Activated naive CD8-positive, alpha-beta T cell treated with anti-CD3 and anti-CD28 coated beads, Interleukin-2, amount 50 U/mL, for 24 hours (primary cell): ENCODE data around the gene TPPP3.
"Not testable (repeated sequence)": the region's sequence is repeated elsewhere in the genome, so short reads cannot be mapped to it uniquely, and the experiment has no call there.

Experiments
- ATAC-seq: fragments of 150-1000 bp; cut with Tn5 transposase; one replicate; pipeline ENCODE4 v1.10.0; 2021
- DNase-seq: peaks from one replicate; pipeline ENCODE4 v3.0.0; 2021
- H3K27ac Mint-ChIP-seq: one replicate; pipeline ENCODE4 v1.8.0; 2021; ENCODE audit warnings: mild to moderate bottlenecking, mixed read lengths
- H3K27me3 Mint-ChIP-seq: one replicate; pipeline ENCODE4 v1.8.0; 2021; ENCODE audit warnings: mixed read lengths
- H3K36me3 Mint-ChIP-seq: one replicate; pipeline ENCODE4 v1.8.0; 2021; ENCODE audit warnings: low read depth, mixed read lengths
- H3K4me1 Mint-ChIP-seq: one replicate; pipeline ENCODE4 v1.8.0; 2021; ENCODE audit warnings: mixed read lengths
- H3K4me3 Mint-ChIP-seq: one replicate; pipeline ENCODE4 v1.8.0; 2021; ENCODE audit warnings: mild to moderate bottlenecking, moderate library complexity, mixed read lengths
- H3K9me3 Mint-ChIP-seq: one replicate; pipeline ENCODE4 v1.8.0; 2021; ENCODE audit warnings: mixed read lengths

TPPP3 gene

GRCh38 chr16:67370661-67371060, 22.6 kb downstream of the TPPP3 start:
- H3K4me1 Mint-ChIP-seq = peaks cover 2% of the 10 kb centered on the region
- no peaks in the 10 kb centered on the region for H3K36me3 Mint-ChIP-seq

GRCh38 chr16:67364600-67365235, 28.6 kb downstream of the TPPP3 start:
- H3K9me3 Mint-ChIP-seq = no peaks in the 10 kb centered on the region
- H3K27me3 Mint-ChIP-seq = no peaks in the 10 kb centered on the region
- H3K4me1 Mint-ChIP-seq = peaks cover 7% of the 10 kb centered on the region
- H3K27ac Mint-ChIP-seq = no peak overlapping the region
- no peak overlapping the region for H3K4me3 Mint-ChIP-seq
- ATAC-seq (no peak), DNase-seq (no peak)
- H3K36me3 Mint-ChIP-seq = no peaks in the 10 kb centered on the region

More at GRCh38 chr16:67370661-67371060, 22.6 kb downstream of the TPPP3 start:
- Mint-ChIP-seq H3K27me3 (peaks cover 6% of the 10 kb centered on the region), H3K27ac (no peak overlapping the region), H3K9me3 (no peaks in the 10 kb centered on the region), H3K4me3 (no peak overlapping the region)
- ATAC-seq (no peak), DNase-seq (no peak)

- Mint-ChIP-seq H3K27ac (no peak overlapping the region), H3K9me3 (no peaks in the 10 kb centered on the region), H3K27me3 (peaks cover under 1% of the 10 kb centered on the region), H3K4me1 (peaks cover 7% of the 10 kb centered on the region), H3K4me3 (no peak overlapping the region), H3K36me3 (no peaks in the 10 kb centered on the region)
- DNase-seq (no peak), ATAC-seq (no peak)
Observed at GRCh38 chr16:67361038-67361437, 32.3 kb downstream of the TPPP3 start.

DNA sequence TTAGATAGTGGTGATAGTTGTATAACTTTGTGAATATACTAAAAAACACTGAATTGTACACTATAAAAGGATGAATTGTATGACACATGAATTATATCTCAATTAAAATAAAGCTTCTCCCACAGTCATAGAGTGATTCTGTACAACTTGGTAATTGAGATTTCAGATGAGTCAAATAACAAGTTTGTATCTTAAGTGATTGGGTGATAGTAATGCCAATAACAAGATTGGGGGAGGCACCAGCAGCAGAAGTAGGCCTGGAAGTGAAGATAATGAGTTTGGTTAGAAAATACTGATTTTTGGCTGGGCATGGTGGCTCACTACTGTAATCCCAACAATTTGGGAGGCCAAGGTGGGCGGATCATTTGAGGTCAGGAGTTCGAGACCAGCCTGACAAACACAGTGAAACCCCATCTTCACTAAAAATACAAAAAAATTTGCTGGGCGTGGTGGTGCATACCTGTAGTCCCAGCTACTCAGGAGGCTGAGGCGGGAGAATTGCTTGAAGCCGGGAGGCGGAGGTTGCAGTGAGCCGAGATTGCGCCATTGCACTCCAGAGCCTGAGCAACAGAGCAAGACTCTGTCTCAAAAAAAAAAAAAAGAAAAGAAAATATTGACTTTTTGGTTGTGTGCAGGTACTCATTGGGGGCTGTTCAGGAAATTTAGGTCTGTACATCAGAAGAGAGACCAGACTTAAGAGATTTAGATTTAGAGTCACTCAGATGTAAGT, 33.6 kb downstream of the TPPP3 start:
- H3K4me1 Mint-ChIP-seq, H3K9me3 Mint-ChIP-seq, H3K27me3 Mint-ChIP-seq, H3K36me3 Mint-ChIP-seq, ATAC-seq, H3K4me3 Mint-ChIP-seq, DNase-seq, H3K27ac Mint-ChIP-seq: not testable (repeated sequence)

GRCh38 chr16:67357561-67357960, 35.7 kb downstream of the TPPP3 start:
- peaks cover 7% of the 10 kb centered on the region for H3K27me3 Mint-ChIP-seq
- no peak for DNase-seq

DNA sequence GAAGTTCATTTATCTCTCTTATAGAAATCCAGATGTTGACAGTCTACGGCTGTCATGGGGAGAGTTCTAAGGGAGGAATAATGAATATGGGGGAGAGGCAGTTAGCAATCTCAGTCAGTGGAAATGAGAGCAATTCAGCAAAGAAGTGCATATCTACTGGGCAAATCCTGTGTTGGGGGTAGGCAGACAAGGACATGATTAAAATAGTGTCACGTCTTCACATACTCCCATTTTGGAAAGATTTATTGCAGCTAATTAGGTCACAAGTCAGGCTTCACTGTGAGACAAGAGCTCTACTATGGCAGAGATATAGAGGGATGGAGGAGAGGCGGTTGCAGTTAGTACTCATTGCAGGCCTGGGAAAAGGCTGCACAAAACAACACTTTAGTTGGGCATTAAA, 36.9 kb downstream of the TPPP3 start:
- DNase-seq (no peak), ATAC-seq (no peak)
- Mint-ChIP-seq H3K36me3 (no peaks in the 10 kb centered on the region), H3K9me3 (no peaks in the 10 kb centered on the region), H3K4me1 (no peaks in the 10 kb centered on the region), H3K4me3 (no peak overlapping the region), H3K27me3 (peaks cover 7% of the 10 kb centered on the region), H3K27ac (no peak overlapping the region)

More at GRCh38 chr16:67357561-67357960, 35.7 kb downstream of the TPPP3 start:
- Mint-ChIP-seq H3K9me3 (no peaks in the 10 kb centered on the region), H3K4me3 (no peak overlapping the region), H3K4me1 (no peaks in the 10 kb centered on the region), H3K27ac (no peak overlapping the region), H3K36me3 (no peaks in the 10 kb centered on the region)
- ATAC-seq = no peak

- DNase-seq, ATAC-seq, H3K4me1 Mint-ChIP-seq, H3K9me3 Mint-ChIP-seq, H3K36me3 Mint-ChIP-seq, H3K27ac Mint-ChIP-seq, H3K27me3 Mint-ChIP-seq, H3K4me3 Mint-ChIP-seq: not testable (repeated sequence)
Observed at GRCh38 chr16:67352463-67352862, 40.8 kb downstream of the TPPP3 start.

GRCh38 chr16:67350324-67350723, 43.0 kb downstream of the TPPP3 start:
- no peak for DNase-seq
- no peaks in the 10 kb centered on the region for H3K4me1 Mint-ChIP-seq
- H3K36me3 Mint-ChIP-seq = no peaks in the 10 kb centered on the region
- H3K4me3 Mint-ChIP-seq = no peak overlapping the region
- H3K27ac Mint-ChIP-seq = no peak overlapping the region
- ATAC-seq = no peak
- H3K9me3 Mint-ChIP-seq = no peaks in the 10 kb centered on the region
- H3K27me3 Mint-ChIP-seq = peaks cover 3% of the 10 kb centered on the region

DNA sequence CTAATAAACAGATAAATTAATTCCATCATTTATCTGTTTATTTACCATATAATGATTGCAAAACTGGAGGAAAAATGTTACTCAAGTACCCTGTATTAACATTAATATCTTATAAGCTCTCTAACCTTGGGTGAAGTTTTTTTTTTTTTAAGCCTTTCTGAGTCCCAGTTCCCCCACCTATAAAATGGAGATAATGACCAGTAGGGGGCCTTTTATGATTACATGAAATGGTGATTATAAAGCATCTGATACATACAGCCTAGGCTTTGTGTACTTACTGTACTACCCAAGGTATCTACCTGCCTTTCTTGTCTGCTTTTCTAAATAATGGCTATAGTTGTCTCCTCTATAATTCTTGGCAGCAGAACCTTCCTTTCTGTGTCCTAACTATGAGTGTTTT, 44.1 kb downstream of the TPPP3 start:
- Mint-ChIP-seq H3K9me3 (no peaks in the 10 kb centered on the region), H3K27ac (no peak overlapping the region), H3K27me3 (peaks cover 2% of the 10 kb centered on the region), H3K36me3 (no peaks in the 10 kb centered on the region), H3K4me1 (no peaks in the 10 kb centered on the region), H3K4me3 (no peak overlapping the region)
- ATAC-seq (peak; percentile 61), DNase-seq (no peak)

- no peaks in the 10 kb centered on the region for H3K4me1 Mint-ChIP-seq
Observed at GRCh38 chr16:67346341-67346740, 47.0 kb downstream of the TPPP3 start.

DNA sequence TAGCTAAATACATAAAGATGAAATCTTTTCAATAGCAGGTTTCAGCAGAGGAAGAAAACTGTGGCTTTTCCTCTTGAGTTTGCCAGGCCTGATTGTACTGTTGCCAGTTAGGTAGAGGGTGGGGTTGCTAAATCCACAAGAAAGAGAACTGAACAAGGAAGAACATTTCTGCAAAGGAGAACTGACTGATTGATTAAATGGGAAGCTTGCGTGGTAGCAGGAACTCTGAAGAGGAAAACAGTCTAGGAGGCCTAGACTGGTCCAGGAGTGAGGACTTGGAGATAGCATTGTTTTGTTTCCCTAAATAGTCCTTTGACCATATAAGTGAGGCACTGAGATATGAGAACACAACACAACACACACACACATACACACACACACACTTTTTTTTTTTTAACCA, 47.9 kb downstream of the TPPP3 start:
- ATAC-seq = no peak
- Mint-ChIP-seq H3K27ac (no peak overlapping the region), H3K4me3 (no peak overlapping the region), H3K4me1 (no peaks in the 10 kb centered on the region), H3K9me3 (no peaks in the 10 kb centered on the region), H3K36me3 (no peaks in the 10 kb centered on the region), H3K27me3 (peaks cover 6% of the 10 kb centered on the region)
- DNase-seq = no peak

More at GRCh38 chr16:67346341-67346740, 47.0 kb downstream of the TPPP3 start:
- H3K9me3 Mint-ChIP-seq = no peaks in the 10 kb centered on the region
- no peak overlapping the region for H3K27ac Mint-ChIP-seq
- no peak overlapping the region for H3K4me3 Mint-ChIP-seq
- ATAC-seq (no peak), DNase-seq (no peak)
- no peaks in the 10 kb centered on the region for H3K36me3 Mint-ChIP-seq
- H3K27me3 Mint-ChIP-seq = peaks cover 6% of the 10 kb centered on the region

DNA sequence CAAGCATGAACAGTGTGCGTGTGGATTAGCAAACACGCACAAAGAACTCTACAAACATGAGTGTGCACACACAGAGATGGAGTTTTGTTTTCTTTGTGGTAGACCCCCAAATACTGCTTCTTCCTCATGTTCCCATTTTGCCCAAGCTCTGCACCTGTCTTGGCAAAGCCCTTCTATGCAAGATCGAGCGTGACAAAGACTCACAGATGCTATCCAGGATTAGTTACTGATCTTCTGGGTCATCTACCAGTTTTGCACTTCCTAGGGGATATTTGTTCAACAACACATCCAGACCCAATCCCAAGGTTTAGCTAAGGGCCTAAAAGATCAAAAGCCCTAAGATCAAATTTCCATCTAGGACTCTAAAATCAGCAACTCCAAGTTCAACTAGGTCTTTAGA, 50.7 kb downstream of the TPPP3 start:
- Mint-ChIP-seq H3K9me3 (no peaks in the 10 kb centered on the region), H3K4me3 (no peak overlapping the region), H3K36me3 (no peaks in the 10 kb centered on the region), H3K27ac (no peak overlapping the region), H3K27me3 (peaks cover 11% of the 10 kb centered on the region), H3K4me1 (no peaks in the 10 kb centered on the region)
- ATAC-seq (no peak), DNase-seq (no peak)

GRCh38 chr16:67341250-67341649, 52.0 kb downstream of the TPPP3 start:
- ATAC-seq (no peak), DNase-seq (no peak)
- H3K4me3 Mint-ChIP-seq = no peak overlapping the region
- peaks cover 11% of the 10 kb centered on the region for H3K27me3 Mint-ChIP-seq
- H3K36me3 Mint-ChIP-seq = no peaks in the 10 kb centered on the region
- no peak overlapping the region for H3K27ac Mint-ChIP-seq
- H3K9me3 Mint-ChIP-seq = no peaks in the 10 kb centered on the region
- no peaks in the 10 kb centered on the region for H3K4me1 Mint-ChIP-seq
